T-helper 9 cell (primary cell): Measurements from ENCODE around the gene RGS14.
"Not testable (repeated sequence)": the region's sequence is repeated elsewhere in the genome, so short reads cannot be mapped to it uniquely, and the experiment has no call there.

Source experiments
- DNase-seq: peaks from one replicate; pipeline ENCODE4 v3.0.0-alpha.2; 2020

Gene RGS14

GRCh38 chr5:177327539-177328522 is 29.9 kb upstream of the RGS14 start:
- no peak for DNase-seq

- DNase-seq = no peak
Measured at GRCh38 chr5:177328545-177329231, 29.0 kb upstream of the RGS14 start.

- DNase-seq = no peak
Measured at GRCh38 chr5:177329883-177330282, 27.8 kb upstream of the RGS14 start.

GRCh38 chr5:177330991-177331842 is 26.5 kb upstream of the RGS14 start:
- DNase-seq = no peak

GRCh38 chr5:177332031-177332895 is 25.5 kb upstream of the RGS14 start:
- DNase-seq = no peak

GRCh38 chr5:177332896-177333260 is 24.8 kb upstream of the RGS14 start:
- DNase-seq = no peak

GRCh38 chr5:177333420-177334154 is 24.1 kb upstream of the RGS14 start:
- DNase-seq = no peak

- no peak for DNase-seq
Measured at GRCh38 chr5:177334155-177334551, 23.6 kb upstream of the RGS14 start.

GRCh38 chr5:177334781-177335700 is 22.7 kb upstream of the RGS14 start:
- no peak for DNase-seq

- DNase-seq = no peak
Measured at GRCh38 chr5:177335701-177336065, 22.0 kb upstream of the RGS14 start.

- DNase-seq = no peak
Measured at GRCh38 chr5:177336112-177336511, 21.6 kb upstream of the RGS14 start.

GRCh38 chr5:177336603-177337494 is 20.9 kb upstream of the RGS14 start:
- no peak for DNase-seq

GRCh38 chr5:177338251-177339106 is 19.2 kb upstream of the RGS14 start:
- DNase-seq = no peak

- no peak for DNase-seq
Measured at GRCh38 chr5:177339107-177339638, 18.6 kb upstream of the RGS14 start.

- not testable (repeated sequence) for DNase-seq
Measured at GRCh38 chr5:177343000-177343399, 14.7 kb upstream of the RGS14 start.

- no peak for DNase-seq
Measured at GRCh38 chr5:177343777-177344176, 13.9 kb upstream of the RGS14 start.

GRCh38 chr5:177344891-177345290 is 12.8 kb upstream of the RGS14 start:
- DNase-seq = no peak

- DNase-seq = no peak
Measured at GRCh38 chr5:177346820-177347219, 10.9 kb upstream of the RGS14 start.
